Right hindlimb (tissue), 1 donor: Measurements from ENCODE around the gene DLGAP1.

Source experiments
- DNase-seq: peaks from one replicate; pipeline ENCODE4 v3.0.0-alpha.2; 2018

The DLGAP1 gene

DNA sequence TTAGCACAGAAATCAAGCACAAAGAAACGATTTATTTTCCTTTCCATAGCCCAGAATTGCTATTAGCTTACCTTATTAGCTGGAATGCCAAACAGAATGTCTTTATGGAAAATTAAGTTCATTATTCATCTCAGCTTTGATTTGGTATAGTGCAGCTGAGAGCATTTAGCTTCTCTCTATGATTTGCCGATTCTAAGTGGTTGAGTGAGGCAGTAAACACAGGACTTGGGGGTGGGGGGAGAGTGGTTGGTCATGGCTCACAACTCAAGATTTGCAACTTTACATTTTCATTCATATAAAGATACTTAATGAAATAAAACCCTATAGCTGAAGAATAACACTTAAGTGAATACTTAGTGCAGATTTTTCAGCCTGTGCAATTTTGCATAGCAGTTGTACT, 609.9 kb downstream of the DLGAP1 start:
- no peak for DNase-seq

DNA sequence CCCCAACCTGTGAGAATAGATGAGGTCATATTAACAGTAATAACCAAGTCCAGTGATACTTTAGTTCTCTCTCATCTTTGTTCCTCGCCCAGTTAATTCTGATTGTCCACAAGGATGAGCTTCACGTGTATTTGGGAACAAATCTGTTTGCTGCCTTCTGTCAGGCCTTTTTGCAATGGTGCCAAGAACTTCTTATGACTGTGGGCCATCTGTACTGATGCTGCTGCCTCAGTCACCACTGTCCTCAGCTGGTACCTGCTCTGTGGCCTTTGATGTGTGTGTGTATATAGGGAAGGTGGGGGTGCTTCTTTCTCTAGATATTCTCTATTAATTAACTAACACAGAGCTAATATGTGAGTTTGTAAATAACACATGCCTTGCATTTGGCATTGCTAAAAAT, 612.3 kb downstream of the DLGAP1 start:
- DNase-seq = no peak

DNA sequence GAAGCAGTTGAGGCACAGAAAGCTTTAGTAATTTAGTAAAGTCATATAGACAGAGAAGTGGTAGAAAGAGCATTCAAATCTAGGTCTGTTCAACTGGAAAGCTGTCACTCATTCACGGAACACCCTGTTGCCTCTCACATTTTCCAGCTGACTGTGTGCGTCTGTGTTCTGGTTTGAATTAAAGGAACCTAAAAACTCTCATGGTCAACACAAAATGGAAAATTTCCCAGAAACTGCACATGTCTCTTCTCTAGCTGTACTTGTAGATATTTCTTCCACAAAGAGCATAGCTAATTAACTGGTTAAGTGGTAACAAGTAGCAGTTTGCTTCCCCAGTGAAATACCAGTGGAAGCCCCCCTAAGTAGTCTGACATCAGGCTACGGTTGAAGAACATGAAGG, 614.3 kb downstream of the DLGAP1 start:
- DNase-seq = no peak

DNA sequence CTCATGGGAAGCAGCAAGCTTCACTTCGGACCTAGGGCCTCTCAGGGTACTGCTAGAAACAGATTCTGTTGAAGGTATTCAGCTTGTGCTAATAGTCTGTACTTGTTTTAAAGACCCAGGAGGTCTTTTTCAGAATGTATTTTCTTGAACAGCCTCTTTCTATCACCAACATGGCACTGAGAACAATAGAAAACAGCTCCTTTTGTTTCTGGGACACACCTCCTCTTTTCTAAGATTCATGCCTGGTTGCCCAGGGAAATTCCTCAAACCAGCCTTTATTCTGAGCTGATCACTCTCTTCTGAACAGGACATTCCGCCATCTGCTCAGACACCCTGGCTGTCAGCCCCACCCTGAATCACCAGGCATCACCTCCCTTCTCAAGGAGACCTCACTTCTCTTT, 615.5 kb downstream of the DLGAP1 start:
- DNase-seq = no peak

DNA sequence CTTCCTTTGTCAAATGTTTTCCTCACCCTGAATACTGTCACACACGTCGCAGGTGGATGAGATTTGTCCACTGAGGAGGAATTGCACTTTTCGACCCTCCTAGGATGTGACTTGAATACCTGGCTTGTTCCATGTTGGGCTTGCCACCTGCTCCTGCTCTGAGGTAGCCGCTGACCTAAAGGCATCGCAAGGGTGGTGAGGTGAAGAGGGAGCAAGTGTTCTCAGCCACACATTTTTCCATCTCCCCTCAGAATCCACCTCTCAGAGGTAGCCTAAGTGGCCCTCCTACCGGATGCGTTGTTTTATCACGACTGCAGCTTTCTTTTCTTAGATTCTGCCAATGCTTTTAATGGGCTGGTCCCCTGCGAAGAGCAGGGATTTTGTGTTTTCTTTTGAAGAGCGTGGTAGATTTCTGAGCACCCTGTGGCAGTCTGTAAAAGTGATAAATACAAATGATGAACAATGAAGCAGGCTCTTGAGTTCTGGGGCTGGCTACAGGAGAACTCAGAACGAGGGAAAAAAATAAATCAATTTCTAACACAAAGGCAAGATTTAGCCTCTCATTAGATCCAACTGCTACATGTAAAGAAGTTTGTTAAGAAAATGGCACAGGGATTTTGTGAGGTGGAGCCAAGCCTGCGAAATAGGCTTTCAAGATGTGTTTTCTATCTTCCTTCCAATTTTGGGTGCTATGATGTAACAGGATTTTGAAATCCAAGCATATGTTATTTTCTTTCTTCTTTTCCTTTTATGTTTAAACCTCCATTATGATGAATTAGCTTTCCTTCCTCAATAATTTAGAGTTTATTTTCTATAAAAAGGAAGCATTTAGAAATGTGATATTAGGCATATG, 618.4 kb downstream of the DLGAP1 start:
- no peak for DNase-seq

DNA sequence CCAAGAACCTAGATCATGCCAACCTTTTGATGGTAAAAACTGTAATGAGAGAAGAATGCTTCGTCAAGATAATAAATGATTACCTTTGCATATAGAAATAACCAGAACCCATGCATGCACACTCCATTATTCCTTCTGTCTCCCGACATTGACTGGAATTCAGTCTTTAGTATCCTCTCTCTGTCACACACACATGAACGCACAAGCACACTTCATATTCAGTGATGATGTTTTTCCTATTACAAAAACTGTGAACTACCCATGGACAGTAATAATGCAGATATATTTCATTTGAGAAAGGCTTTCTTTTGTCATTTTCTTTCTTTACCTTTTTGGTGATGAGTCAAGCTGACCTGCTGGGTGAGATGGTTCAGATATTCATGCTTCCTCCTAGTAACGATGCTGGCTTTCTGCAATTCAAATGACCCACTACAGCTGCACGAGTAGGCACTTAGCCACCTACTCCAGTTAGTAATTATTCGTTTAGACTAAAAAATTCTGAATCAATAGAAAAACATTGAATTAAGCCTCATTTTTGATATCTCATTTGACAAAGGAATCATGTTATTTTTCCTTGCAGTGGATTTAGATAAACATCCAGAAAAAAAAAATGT, 623.0 kb downstream of the DLGAP1 start:
- DNase-seq = no peak

DNA sequence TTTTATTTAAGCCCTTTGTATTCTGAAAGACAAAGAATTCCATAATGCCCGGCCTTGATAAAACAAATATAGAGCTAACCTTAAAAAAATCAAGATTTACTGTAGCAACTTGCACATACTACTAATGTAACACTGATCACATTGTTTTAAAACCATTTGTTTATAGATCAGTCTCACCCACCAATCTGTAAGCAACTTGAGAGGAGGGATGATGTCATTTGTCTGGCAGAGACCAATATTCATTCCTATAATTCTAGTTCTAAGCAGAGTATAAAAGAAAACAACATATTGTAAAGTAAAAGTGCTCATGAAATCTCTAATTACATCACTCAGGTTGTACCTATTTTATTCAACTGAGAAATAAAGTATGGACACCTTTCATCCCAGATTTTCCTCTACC, 624.5 kb downstream of the DLGAP1 start:
- no peak for DNase-seq

DNA sequence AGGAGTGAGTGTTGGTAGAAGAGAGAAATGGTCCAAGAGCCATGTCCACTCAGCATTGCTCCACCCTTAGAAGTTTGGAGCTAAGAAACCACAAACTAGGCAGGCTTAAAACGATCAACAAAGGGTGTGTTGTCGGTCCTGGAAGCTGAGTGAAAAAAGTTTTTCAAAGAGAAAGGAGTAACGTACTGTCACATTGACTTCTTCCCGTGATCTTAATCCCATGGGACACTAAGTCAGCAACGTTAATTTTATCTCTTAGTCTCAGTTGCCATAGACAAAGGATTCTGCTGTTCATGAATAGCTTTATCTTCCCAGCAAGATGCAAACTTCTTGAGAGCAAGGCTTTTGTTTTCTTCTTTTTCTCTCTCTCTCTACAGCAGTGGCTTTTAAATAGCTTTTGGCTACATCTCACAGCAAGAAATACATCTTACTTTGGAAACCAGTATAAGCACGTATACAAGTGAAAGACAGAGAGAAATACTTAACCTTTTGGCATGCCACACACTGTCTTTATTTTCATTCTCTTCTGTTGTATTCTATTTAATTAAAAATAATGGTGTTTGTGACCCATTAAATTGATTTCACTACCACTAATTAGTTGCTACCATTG, 627.8 kb downstream of the DLGAP1 start:
- no peak for DNase-seq

DNA sequence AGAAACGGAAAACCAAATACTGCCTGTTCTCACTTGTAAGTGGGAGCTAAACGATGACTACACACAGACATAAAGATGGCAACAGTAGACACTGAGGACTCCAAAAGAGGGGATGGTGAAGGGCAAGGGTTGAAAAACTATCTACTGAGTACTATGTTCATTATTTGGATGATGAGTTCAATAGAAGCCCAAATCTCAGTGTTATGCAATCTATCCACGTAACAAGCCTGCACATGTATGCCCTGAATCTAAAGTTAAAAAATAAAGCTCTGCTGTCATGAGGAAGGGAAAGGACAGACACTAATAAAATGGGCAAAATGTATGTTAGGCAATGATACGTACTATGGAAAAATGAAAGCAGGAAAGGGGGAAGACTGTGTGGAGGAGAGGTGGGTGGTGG, 629.1 kb downstream of the DLGAP1 start:
- DNase-seq = no peak

DNA sequence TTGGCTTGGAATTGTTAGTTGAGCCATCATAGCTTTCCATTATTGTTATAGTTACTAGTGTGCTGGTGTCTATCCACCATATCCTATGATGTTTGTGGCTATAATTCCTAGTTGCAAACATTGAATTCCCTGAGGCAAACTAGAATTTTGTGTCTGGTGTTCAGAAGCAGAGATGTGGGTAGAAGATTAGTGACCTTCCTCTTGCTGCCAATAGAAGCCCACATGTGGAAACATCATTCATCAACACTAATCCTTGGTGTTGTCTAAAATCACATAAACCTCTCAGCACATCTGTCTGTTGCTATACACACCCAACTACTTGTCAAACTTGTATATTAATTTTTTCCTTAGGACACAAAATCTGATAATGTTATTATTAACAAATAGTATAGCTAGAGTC, 631.0 kb downstream of the DLGAP1 start:
- no peak for DNase-seq

DNA sequence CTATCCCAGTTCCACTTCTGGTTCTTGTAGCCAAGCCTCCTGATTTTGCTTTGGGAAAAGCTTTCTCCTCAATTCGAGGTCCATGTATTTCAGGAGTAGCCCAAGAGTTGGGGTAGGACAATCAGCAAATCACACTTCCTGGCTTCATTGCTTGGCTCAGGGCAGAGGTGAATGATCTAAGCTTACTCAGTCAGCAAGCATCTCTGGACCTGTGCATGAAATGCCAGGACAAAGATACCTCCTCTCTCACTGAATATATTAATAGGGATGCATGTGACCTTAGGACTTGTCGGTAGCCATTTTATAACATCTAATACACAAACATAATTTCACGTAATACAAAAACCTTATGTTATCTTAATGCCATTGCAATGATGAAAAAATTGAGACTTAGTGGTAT, 632.0 kb downstream of the DLGAP1 start:
- no peak for DNase-seq

DNA sequence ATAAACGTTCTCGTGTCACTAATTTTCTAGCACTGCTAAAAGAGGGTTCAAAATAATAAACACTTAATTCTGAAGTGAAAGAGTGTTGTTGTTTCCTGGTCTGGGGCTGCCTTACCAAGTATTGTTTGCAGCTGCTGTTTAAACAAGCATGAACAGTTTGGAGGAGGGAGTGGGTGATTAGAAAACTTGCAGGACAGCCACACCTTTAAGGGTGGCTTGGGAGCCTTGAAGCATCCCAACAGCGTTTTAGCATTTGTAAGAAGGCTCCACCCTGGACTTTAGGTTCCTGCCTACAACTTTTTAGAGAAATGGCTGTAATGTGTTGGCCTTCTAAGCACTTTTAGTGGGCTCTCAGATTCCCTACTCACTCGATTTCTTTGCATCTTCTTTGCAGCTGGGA, 633.6 kb downstream of the DLGAP1 start:
- DNase-seq = no peak

DNA sequence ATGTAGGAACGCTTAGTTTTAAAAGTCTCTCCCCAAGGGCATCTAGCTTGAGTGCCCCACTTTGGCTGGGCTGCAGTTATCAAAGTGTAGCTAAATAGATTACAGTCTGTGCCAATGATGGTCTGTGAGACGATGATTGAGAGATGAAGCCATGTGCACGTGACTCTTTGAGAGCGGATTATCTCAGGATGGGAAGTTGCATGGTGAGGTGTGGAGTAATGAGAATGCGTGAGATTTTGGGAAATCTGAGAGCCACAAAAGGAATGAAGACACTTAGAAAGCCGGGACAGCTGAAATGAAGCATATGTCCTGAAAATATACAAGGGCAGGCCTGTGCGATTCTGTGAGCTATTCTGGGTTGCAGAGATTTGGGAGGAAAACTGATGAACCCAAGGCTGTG, 635.1 kb downstream of the DLGAP1 start:
- no peak for DNase-seq

DNA sequence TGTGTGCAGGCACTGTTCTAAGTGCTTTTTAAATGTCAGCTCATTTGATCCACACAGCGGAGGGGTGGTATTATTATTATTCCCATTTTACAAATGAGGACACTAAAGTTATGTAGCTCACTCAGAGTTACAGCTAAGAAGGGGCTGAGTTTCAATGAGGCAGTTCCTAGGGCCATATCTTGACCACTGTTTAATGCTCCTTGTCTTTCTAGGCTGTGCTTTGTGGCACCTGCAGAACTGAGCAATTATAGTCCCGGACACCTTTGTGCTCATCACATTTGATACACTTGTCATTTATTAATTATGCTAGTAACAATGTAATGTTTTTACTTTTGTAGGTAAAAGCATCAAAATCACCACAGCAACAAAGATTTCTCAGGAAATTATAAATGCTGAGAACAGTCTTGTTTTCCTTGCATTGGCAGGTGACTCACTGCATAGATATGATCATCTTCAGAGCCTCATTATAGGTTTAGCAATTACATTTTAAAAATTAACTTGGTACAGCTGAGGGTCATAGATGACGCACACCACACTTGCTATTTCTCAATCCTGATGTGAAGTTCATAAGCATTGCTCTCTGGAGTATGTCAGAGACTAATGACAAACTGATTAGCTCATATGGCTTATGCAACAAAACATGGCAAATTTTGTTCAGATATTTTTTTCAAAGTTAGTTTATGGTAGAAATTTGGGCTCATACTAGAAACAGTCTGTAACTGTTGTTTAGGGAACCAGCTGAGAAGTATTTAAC, 638.3 kb downstream of the DLGAP1 start:
- DNase-seq = no peak

DNA sequence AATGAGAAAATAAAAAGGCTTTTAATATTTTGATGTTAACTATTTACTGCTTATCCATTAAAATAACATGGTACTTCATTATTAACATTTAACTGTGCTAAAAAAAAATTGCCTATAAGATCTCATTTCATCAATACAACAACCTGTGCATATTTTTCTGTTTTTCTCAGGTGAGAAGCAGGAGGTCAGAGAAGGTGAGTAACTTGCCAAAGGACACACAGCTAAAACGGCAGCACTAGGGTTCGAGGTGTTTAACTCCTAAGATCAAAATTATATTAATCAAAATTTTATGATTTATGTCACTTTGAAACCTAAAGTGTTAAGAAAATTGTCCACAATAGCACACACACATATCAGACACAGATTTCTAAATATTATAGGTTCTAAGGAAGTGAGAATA, 639.1 kb downstream of the DLGAP1 start:
- no peak for DNase-seq

DNA sequence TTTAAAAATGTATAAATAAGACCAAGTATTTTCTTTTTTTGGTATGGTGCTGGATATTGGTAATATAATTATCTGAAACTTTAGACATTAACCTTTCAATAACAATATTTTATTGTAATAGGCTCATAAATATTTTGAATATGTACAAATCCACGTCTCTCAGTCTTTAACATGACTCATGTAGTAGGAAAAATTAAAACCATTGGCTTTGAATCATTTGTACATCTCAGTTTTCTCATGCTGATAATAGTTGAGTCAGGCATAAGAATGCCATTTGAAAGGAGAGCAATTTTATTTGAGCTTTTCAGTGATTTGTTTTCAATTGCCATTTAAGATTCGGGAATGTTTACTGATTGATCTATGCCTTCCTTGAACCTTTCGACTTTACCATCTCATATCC, 640.3 kb downstream of the DLGAP1 start:
- DNase-seq = no peak

DNA sequence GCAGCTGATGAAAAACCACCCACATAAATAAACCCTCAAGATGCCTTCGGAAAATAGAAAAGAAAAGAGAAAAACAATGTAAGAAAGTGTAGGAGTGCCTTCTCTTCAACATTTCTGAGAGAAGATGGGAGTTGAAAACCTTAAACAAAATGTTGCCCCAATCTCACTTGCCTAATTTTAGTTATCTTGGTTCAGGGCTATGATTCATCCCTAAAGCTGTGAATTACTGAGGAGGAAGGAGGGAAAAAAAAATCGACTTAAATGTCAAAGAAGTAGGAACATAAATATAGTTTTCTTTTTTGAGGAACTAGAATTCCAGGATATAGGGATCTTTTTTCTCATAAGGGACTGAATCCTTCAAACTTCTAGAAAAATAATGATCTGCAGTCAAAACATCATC, 644.8 kb downstream of the DLGAP1 start:
- no peak for DNase-seq

DNA sequence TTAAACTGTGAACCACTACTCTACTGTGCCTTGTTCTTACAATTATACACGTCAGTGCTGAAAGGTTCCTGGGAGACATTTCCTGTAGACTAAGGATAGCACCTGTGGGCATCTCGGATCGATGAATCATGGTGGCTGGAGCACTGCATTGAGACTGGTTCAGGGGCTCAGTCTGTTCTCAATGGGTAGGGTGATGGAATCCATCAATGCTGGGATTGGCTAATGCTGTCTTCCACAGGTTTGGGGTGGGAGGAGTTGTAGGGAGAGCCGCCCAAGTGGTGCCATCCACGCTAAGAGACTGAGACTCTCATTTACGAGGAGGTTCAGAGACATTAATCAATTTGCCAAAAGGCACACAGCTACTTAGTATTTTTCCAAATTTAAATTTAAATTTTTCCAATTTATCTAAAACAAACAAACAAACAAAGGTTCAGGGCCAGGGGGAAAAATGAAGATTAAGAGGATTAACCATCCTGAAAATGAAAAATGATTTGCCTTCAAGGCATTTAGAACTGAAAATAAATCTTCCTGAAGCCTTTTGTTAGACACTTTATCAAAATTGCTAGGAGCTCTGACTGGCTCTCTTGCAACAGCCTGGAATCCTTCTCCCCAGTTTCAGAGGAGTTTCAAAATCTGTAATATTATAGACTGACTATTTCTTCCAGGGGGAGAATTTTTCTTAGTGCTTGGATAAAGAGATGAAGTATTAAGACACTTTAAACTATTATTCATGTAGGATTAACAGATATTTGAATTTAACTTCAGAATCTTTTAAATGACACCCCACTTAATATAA, 645.9 kb downstream of the DLGAP1 start:
- no peak for DNase-seq

DNA sequence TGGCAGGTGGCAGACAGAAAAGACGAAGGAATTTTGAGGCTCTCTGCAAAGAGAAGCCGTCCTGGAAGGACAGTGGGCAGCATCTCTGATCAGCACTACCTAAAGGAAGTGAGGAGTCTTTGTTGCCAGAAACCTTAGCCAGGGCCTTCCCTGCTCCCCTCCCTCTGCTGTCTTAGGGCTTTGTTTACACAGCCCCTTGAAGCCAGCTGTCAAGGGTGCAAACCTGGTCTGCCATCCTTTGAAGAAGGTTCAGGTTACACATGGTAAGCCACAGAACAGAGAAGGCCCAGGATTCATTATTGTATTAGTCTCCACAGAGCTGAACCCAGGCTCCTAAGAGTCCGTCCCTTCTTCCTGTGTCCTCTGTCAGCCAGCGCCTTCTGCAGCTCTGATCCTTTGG, 648.5 kb downstream of the DLGAP1 start:
- no peak for DNase-seq

DNA sequence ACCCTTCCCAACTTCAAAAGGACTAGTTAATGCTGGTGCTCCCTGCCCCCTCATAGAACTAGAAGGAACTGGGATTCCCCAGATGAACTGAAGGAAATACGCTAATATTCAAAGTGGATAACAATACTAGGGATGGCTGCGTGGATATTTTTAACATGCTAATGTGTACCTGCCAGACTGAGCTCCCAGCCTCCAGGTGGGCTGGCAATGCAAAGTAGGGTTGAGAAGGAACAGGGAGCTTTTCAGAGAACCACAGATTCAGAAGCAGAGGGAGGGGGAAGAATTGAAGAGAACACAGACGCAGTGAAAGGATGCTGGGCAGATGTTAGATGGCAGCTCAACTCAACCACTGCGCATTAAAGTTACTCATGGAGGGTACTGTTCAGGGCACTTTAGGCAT, 650.8 kb downstream of the DLGAP1 start:
- DNase-seq = no peak

DNA sequence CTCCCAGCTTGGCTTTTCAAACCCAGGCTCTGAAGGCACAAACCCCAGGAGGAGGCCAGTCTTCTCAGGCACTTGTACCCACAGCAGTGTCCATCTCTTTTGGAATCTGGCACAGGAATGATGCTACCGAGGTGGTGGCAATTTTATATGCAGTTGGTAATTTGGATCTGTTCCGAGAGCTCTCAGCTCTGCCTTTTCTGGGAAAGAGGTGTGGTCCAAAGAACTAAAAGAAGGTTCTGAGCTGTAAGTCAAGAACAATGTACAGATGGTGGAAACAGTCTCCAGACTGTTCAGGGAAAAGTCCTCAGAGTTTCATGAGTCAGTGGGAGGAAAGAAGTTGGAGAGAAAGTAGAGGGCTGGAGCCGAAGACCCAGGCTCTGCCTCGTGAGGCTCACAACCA, 651.8 kb downstream of the DLGAP1 start:
- no peak for DNase-seq

DNA sequence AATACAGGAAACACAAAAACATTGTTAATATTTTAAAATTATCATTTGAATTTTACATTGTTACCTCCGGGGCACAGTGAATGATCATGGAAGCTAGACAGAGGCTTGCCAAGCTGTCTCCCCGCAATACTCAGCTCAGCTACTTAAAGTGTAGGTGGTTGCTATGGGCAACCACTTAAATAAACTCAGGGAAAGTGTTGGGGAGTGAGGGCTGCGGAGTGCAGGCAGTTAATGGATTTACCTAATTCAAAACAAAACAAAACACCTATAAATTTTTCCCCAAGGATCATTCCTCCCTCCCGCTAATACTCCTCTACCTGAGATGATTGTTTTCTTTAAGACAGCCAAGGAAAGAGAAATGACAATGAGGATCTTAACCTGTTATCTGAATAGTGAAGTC, 655.6 kb downstream of the DLGAP1 start:
- no peak for DNase-seq

DNA sequence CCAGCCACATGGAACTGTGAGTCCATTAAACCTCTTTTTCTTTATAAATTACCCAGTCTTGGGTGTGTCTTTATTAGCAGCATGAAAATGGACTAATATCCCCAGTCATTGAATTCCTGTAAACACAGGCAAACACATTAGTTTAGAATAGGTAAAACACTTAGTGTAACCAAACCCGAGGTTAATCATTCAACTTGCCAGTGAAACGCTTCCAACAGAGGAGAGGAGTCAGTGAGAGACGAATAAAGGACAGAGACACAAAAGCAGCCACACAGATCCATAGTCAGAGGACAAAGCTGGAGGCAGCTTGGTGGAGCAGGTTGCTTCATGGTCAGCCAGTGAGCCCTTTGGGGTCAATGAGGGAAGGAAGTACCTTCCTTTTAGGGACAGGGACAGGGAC, 657.1 kb downstream of the DLGAP1 start:
- DNase-seq = no peak
